Fibroblast of lung (primary cell): ENCODE results near the gene RNF212. TPM values are rescaled to one million over a fixed set of nuclear protein-coding genes. Genes with fewer than 3 reads are reported as not detected.
A peak's percentile ranks its signal among the peaks of the same experiment; 100 is the strongest.
"Not testable (repeated sequence)": the region's sequence is repeated elsewhere in the genome, so short reads cannot be mapped to it uniquely, and the experiment has no call there.

Experiments
- DNase-seq, 2 donors: peaks; one replicate each; pipeline versions ENCODE4 v3.0.0 to v3.0.0-alpha.2; 2010; ENCODE audit warnings: low read depth in 2 of 2
- H2AFZ ChIP-seq: 2 replicates; pipeline ENCODE4 v1.5.1; 2012; ENCODE audit warnings: low read length, control low read depth, inconsistent platforms
- H3K27ac ChIP-seq: 2 replicates; pipeline ENCODE4 v1.5.1; 2011; ENCODE audit warnings: low read length, control low read depth; ENCODE audit not compliant: insufficient read depth
- H3K27me3 ChIP-seq: 2 replicates; pipeline ENCODE4 v1.5.1; 2011; ENCODE audit warnings: mild to moderate bottlenecking, low read length; ENCODE audit not compliant: control insufficient read depth, insufficient read depth
- H3K36me3 ChIP-seq: 2 replicates; pipeline ENCODE4 v1.5.1; 2011; ENCODE audit warnings: low read length; ENCODE audit not compliant: control insufficient read depth, insufficient read depth
- H3K4me1 ChIP-seq: 2 replicates; pipeline ENCODE4 v1.5.1; 2011; ENCODE audit warnings: low read length; ENCODE audit not compliant: control insufficient read depth, insufficient read depth; ENCODE audit errors: extremely low read depth
- H3K4me2 ChIP-seq: 2 replicates; pipeline ENCODE4 v1.5.1; 2011; ENCODE audit warnings: low read length, control low read depth; ENCODE audit not compliant: insufficient read depth; ENCODE audit errors: extremely low read depth
- H3K4me3 ChIP-seq, 4 experiments: fragments of 200-600 bp in 1 of 4; sonication (generic) in 1 of 4; replicated peaks in 1 of 4; 2 replicates each; pipeline ENCODE4 v1.5.1; 2011 to 2016; ENCODE audit warnings: low read length in 4 of 4, low read depth in 3 of 4, mild to moderate bottlenecking in 3 of 4, control low read depth in 2 of 4, inconsistent platforms in 1 of 4, mixed read lengths in 1 of 4; ENCODE audit not compliant: insufficient read depth in 1 of 4; ENCODE audit errors: control extremely low read depth in 1 of 4
- H3K79me2 ChIP-seq: 2 replicates; pipeline ENCODE4 v1.5.1; 2012; ENCODE audit warnings: mild to moderate bottlenecking, low read length, inconsistent platforms; ENCODE audit not compliant: control insufficient read depth, insufficient read depth
- H3K9ac ChIP-seq: 2 replicates; pipeline ENCODE4 v1.5.1; 2011; ENCODE audit warnings: mild to moderate bottlenecking, low read length, control low read depth; ENCODE audit not compliant: insufficient read depth
- H3K9me3 ChIP-seq: 2 replicates; pipeline ENCODE4 v1.5.1; 2012; ENCODE audit warnings: low read depth, low read length; ENCODE audit not compliant: control insufficient read depth, insufficient read depth
- H4K20me1 ChIP-seq: 2 replicates; pipeline ENCODE4 v1.5.1; 2011; ENCODE audit warnings: low read length; ENCODE audit not compliant: control insufficient read depth, insufficient read depth; ENCODE audit errors: extremely low read depth
- CTCF ChIP-seq, 2 donors: IDR thresholded peaks in 1 of 2; conservative IDR thresholded peaks in 1 of 2; 1 replicate in 1 of 2; 2 replicates in 1 of 2; pipeline ENCODE4 v1.5.1; 2011 to 2012; ENCODE audit warnings: low read length in 2 of 2, control low read depth in 1 of 2, inconsistent platforms in 1 of 2, low read depth in 1 of 2, mild to moderate bottlenecking in 1 of 2
- EZH2 ChIP-seq: IDR thresholded peaks from 2 replicates; pipeline ENCODE4 v1.5.1; 2012; ENCODE audit warnings: low read length, control low read depth, mild to moderate bottlenecking; ENCODE audit errors: missing control alignments
- polyA plus RNA-seq, 2 donors: library from polyadenylated mRNA; depleted of rRNA in 1 of 2; stranded (reverse) in 1 of 2; unstranded in 1 of 2; fragments of >200 nt; gene quantifications; 2 replicates each; pipeline ENCODE4 v1.2.1, GENCODE V29; 2011 to 2012; ENCODE audit warnings: missing spikeins in 1 of 2
- total RNA-seq: library from RNA; depleted of rRNA; stranded (reverse); fragments of >200 nt; gene quantifications from 2 replicates; pipeline ENCODE4 v1.2.1, GENCODE V29; 2014

Gene RNF212
- total and polyA plus RNA-seq, 2 donors (not counting 1 experiment from before 2014, with no cell fraction given), result 0.66 to 1.6 TPM

- Histone ChIP-seq H3K79me2 (no peaks in the 10 kb centered on the region), H4K20me1 (no peaks in the 10 kb centered on the region), H3K36me3 (no peaks in the 10 kb centered on the region), H3K4me1 (peaks cover 13% of the 10 kb centered on the region), H2AFZ (no peak overlapping the region), H3K4me2 (peak overlapping the region; percentile 69), H3K27me3 (peaks cover 11% of the 10 kb centered on the region), H3K4me3 (no peak overlapping the region), H3K27ac (no peak overlapping the region), H3K9ac (no peak overlapping the region), H3K9me3 (no peaks in the 10 kb centered on the region)
- no peak for DNase-seq
- TF ChIP-seq EZH2 (no peak), CTCF (conservative IDR thresholded peaks at IDR 0.05 in 1 of 2, IDR thresholded peaks at IDR 0.05 in 1 of 2; ENCODE audit: low read depth in 1 of 2, low read length in 2 of 2) (no peak)
Measured at GRCh38 chr4:1047976-1048772, 65.2 kb downstream of the RNF212 start.

GRCh38 chr4:1047106-1047975 lies 66.0 kb downstream of the RNF212 start:
- peak in 1 of 2 donors; percentile 33 for DNase-seq
- Histone ChIP-seq H3K36me3 (no peaks in the 10 kb centered on the region), H3K9ac (no peak overlapping the region), H3K27me3 (peaks cover 4% of the 10 kb centered on the region), H3K27ac (no peak overlapping the region), H2AFZ (no peak overlapping the region), H3K9me3 (no peaks in the 10 kb centered on the region), H3K4me3 (peak overlapping the region in 2 of 4 experiments; percentile 9 to 25), H3K4me1 (peaks cover 15% of the 10 kb centered on the region), H3K4me2 (peak overlapping the region; percentile 69), H4K20me1 (no peaks in the 10 kb centered on the region), H3K79me2 (no peaks in the 10 kb centered on the region)
- TF ChIP-seq EZH2, result no peak
- no peak for TF ChIP-seq CTCF (conservative IDR thresholded peaks at IDR 0.05 in 1 of 2, IDR thresholded peaks at IDR 0.05 in 1 of 2; ENCODE audit: low read depth in 1 of 2, low read length in 2 of 2)

GRCh38 chr4:1046581-1047011 lies 66.8 kb downstream of the RNF212 start:
- DNase-seq, result peak; percentile 64 to 72
- H3K9ac ChIP-seq, H3K9me3 ChIP-seq, H3K27ac ChIP-seq, H2AFZ ChIP-seq, H3K36me3 ChIP-seq, H3K27me3 ChIP-seq, H4K20me1 ChIP-seq, H3K79me2 ChIP-seq: not testable (repeated sequence)
- peak overlapping the region; percentile 69 for H3K4me2 ChIP-seq
- peak overlapping the region in 1 of 4 experiments; percentile 17 for H3K4me3 ChIP-seq
- peaks cover 20% of the 10 kb centered on the region for H3K4me1 ChIP-seq
